Hepatocyte (in vitro differentiated cells): Measurements from ENCODE around the gene F8A1.

Source experiments
- CTCF ChIP-seq: fragments of 200-600 bp; sonication (generic); IDR thresholded peaks from 2 replicates; pipeline ENCODE4 v1.5.1; 2016; ENCODE audit warnings: antibody characterized with exemption, mild to moderate bottlenecking; ENCODE audit not compliant: poor library complexity
- EZH2 ChIP-seq: fragments of 200-600 bp; sonication (generic); IDR thresholded peaks from 2 replicates; pipeline ENCODE4 v1.6.1; 2016; ENCODE audit warnings: antibody characterized with exemption, mild to moderate bottlenecking, borderline replicate concordance
- EZH2phosphoT487 ChIP-seq: fragments of 200-600 bp; sonication (generic); IDR thresholded peaks from one replicate; pipeline ENCODE4 v1.6.1; 2018; ENCODE audit warnings: antibody characterized with exemption, mild to moderate bottlenecking, low read depth, moderate library complexity; ENCODE audit not compliant: unreplicated experiment, severe bottlenecking

- TF ChIP-seq CTCF, result no peak
- no peak for TF ChIP-seq EZH2
- TF ChIP-seq EZH2phosphoT487, result no peak
These were observed 35.1 kb upstream of the F8A1 start for GRCh38 chrX:154850957-154851611.
